B cell (primary cell): ENCODE data around the gene SMIM10L2A. TPM values are rescaled to one million over a fixed set of nuclear protein-coding genes. Genes with fewer than 3 reads are reported as not detected.

ENCODE experiments used
- ATAC-seq: fragments of 200-7000 bp; cut with Tn5 transposase; one replicate; pipeline ENCODE4 v1.10.0; 2021; ENCODE audit warnings: low read depth, mild to moderate bottlenecking, moderate number of reproducible peaks, moderate library complexity
- CTCF ChIA-PET: fragments of 350-600 bp; sonication (Branson Sonifier 250); formaldehyde crosslinking; loops from one replicate; lab custom pipeline; 2021; ENCODE audit warnings: antibody characterized with exemption, inconsistent platforms; lab: Charles Lee
- POLR2A ChIA-PET: fragments of 350-600 bp; sonication (Branson Sonifier 250); formaldehyde crosslinking; loops from one replicate; lab custom pipeline; 2021; ENCODE audit warnings: antibody characterized with exemption; lab: Charles Lee
- DNase-seq: peaks from one replicate; pipeline ENCODE4 v3.0.0; 2013
- H2AFZ ChIP-seq: 2 replicates; pipeline ENCODE4 v1.6.1; 2012; ENCODE audit warnings: mild to moderate bottlenecking, low read depth, low read length; ENCODE audit not compliant: insufficient read depth, poor library complexity, severe bottlenecking
- H3K27ac ChIP-seq, 2 donors: 1 replicate in 1 of 2; 2 replicates in 1 of 2; pipeline ENCODE4 v1.5.1; 2012 to 2013; ENCODE audit warnings: low read length in 2 of 2, mild to moderate bottlenecking in 2 of 2, moderate library complexity in 1 of 2
- H3K27me3 ChIP-seq, 4 experiments: fragments of 200-600 bp in 1 of 4; sonication (generic) in 1 of 4; replicated peaks in 1 of 4; 1 replicate in 2 of 4; 2 replicates in 2 of 4; pipeline versions ENCODE4 v1.6.1 to v1.7.0; 2013 to 2016; ENCODE audit warnings: low read length in 3 of 4, mild to moderate bottlenecking in 2 of 4, mixed read lengths in 1 of 4, moderate library complexity in 1 of 4; ENCODE audit not compliant: insufficient read depth in 4 of 4, control insufficient read depth in 3 of 4; ENCODE audit errors: control extremely low read depth in 1 of 4
- H3K36me3 ChIP-seq, 2 experiments: replicated peaks in 1 of 2; 1 replicate in 1 of 2; 2 replicates in 1 of 2; pipeline versions ENCODE4 v1.6.1 to v1.7.1; 2013; ENCODE audit warnings: low read length in 1 of 2; ENCODE audit not compliant: insufficient read depth in 2 of 2, control insufficient read depth in 1 of 2; ENCODE audit errors: control extremely low read depth in 1 of 2, extremely low read depth in 1 of 2
- H3K4me1 ChIP-seq, 2 donors: fragments of 200-600 bp in 1 of 2; sonication (generic) in 1 of 2; 1 replicate in 1 of 2; 2 replicates in 1 of 2; pipeline versions ENCODE4 v1.5.1 to v1.6.1; 2013 to 2017; ENCODE audit warnings: low read length in 2 of 2; ENCODE audit not compliant: control insufficient read depth in 2 of 2, insufficient read depth in 2 of 2
- H3K4me2 ChIP-seq: replicated peaks from 2 replicates; pipeline ENCODE3; 2012; ENCODE audit warnings: mild to moderate bottlenecking, low read depth, low read length; ENCODE audit not compliant: poor library complexity, severe bottlenecking
- H3K4me3 ChIP-seq, 5 experiments: fragments of 200-600 bp in 1 of 5; sonication (generic) in 1 of 5; 1 replicate in 3 of 5; 2 replicates in 2 of 5; pipeline versions ENCODE4 v1.5.1 to v1.7.0; 2011 to 2016; ENCODE audit warnings: low read length in 4 of 5, mild to moderate bottlenecking in 4 of 5, low read depth in 2 of 5, control low read depth in 1 of 5, moderate library complexity in 1 of 5; ENCODE audit not compliant: insufficient read depth in 1 of 5; ENCODE audit errors: control extremely low read depth in 1 of 5, extremely low read depth in 1 of 5
- H3K79me2 ChIP-seq: fragments of 200-600 bp; sonication (generic); one replicate; pipeline ENCODE4 v1.6.0; 2016; ENCODE audit warnings: low read length; ENCODE audit not compliant: control insufficient read depth, insufficient read depth
- H3K9ac ChIP-seq: fragments of 200-600 bp; sonication (generic); 2 replicates; pipeline ENCODE4 v1.6.1; 2017; ENCODE audit warnings: mild to moderate bottlenecking, low read length, moderate library complexity
- H3K9me3 ChIP-seq, 3 donors: one replicate each; pipeline versions ENCODE4 v1.6.1 to v1.7.1; 2013; ENCODE audit warnings: low read length in 2 of 3; ENCODE audit not compliant: control insufficient read depth in 2 of 3, insufficient read depth in 1 of 3; ENCODE audit errors: control extremely low read depth in 1 of 3
- H4K20me1 ChIP-seq: 2 replicates; pipeline ENCODE4 v1.6.0; 2012; ENCODE audit warnings: mild to moderate bottlenecking, low read length; ENCODE audit not compliant: insufficient read depth, control insufficient read depth, poor library complexity, severe bottlenecking
- H3K27ac Mint-ChIP-seq: one replicate; pipeline ENCODE4 v1.8.0; 2021; ENCODE audit warnings: mixed read lengths
- H3K27me3 Mint-ChIP-seq: one replicate; pipeline ENCODE4 v1.8.0; 2021; ENCODE audit warnings: mixed read lengths
- H3K4me1 Mint-ChIP-seq: one replicate; pipeline ENCODE4 v1.8.0; 2021; ENCODE audit warnings: mixed read lengths
- H3K4me3 Mint-ChIP-seq: one replicate; pipeline ENCODE4 v1.8.0; 2021; ENCODE audit warnings: mixed read lengths
- H3K9me3 Mint-ChIP-seq: one replicate; pipeline ENCODE4 v1.8.0; 2022; ENCODE audit warnings: mixed read lengths; ENCODE audit not compliant: insufficient read depth
- EZH2 ChIP-seq: IDR thresholded peaks from 2 replicates; pipeline ENCODE4 v1.6.1; 2012; ENCODE audit warnings: borderline replicate concordance, low read depth, mild to moderate bottlenecking, moderate library complexity, low read length; ENCODE audit not compliant: insufficient read depth, poor library complexity, severe bottlenecking
- WGBS: methylation state at CpG from one replicate; pipeline ENCODE4 v1.1.5; 2013; ENCODE audit warnings: missing lambda C conversion rate; ENCODE audit not compliant: insufficient coverage; 5-methylcytosine and 5-hydroxymethylcytosine counted together
- intact Hi-C: fragments of 100-400 bp; cut with micrococcal nuclease; formaldehyde crosslinking; loops from one replicate; pipeline ENCODE4 v1.10.0; 2022
- polyA plus RNA-seq: library from polyadenylated mRNA; depleted of rRNA; stranded (reverse); fragments of >200 nt; gene quantifications from 2 replicates; pipeline ENCODE4 v1.2.3, GENCODE V29; 2012
- total RNA-seq, 2 donors: library from RNA; stranded (reverse); fragments of 120-200 nt in 1 of 2; gene quantifications; 1 replicate in 1 of 2; 2 replicates in 1 of 2; pipeline versions ENCODE4 v1.2.3 to v1.2.4, GENCODE V29; 2013 to 2022
- TF ChIP-seq, protein P1 (sequence below): fragments of 200-600 bp; IDR thresholded peaks from one replicate; pipeline ENCODE4 v1.8.0; 2022; ENCODE audit warnings: antibody characterized with exemption, mild to moderate bottlenecking

SMIM10L2A gene
- total and polyA plus RNA-seq, 2 donors (not counting 1 experiment from before 2014, with no cell fraction given) = 0.25 to 0.76 TPM

DNA sequence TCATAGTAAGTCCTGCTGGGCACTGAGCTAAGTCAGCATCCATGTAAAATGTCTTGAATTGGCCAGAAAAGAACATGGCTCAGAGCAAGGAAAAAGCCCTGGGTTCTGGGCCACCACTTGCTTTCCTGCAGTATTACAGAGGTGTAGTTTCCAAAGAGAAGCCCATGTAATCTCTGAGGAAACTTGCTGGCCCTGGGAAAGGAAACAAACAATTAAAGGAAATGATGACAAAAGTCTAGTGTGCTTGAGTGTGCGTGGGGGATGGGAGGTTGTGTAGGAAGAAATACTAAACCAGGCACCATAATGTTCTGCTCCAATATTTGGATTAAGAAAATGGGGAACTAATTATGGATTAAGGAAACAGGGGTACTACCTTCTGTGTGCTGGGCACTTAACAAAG, 39.5 kb upstream of the SMIM10L2A start:
- Histone ChIP-seq H3K4me2 (no peak overlapping the region), H3K9me3 (no peaks in the 10 kb centered on the region), H3K27ac (no peak overlapping the region), H2AFZ (no peak overlapping the region), H3K9ac (no peak overlapping the region), H3K79me2 (no peaks in the 10 kb centered on the region), H3K4me3 (no peak overlapping the region), H3K36me3 (no peaks in the 10 kb centered on the region), H3K4me1 (no peaks in the 10 kb centered on the region), H4K20me1 (no peaks in the 10 kb centered on the region), H3K27me3 (no peaks in the 10 kb centered on the region)
- intact Hi-C loops = no loop called here
- H3K4me1 Mint-ChIP-seq = no peaks in the 10 kb centered on the region
- ChIA-PET POLR2A (no interaction called here), CTCF (no interaction called here)
- no peak overlapping the region for H3K27ac Mint-ChIP-seq
- DNase-seq (no peak), ATAC-seq (no peak)
- H3K9me3 Mint-ChIP-seq = no peaks in the 10 kb centered on the region
- no peak overlapping the region for H3K4me3 Mint-ChIP-seq
- TF ChIP-seq EZH2 = no peak
- TF ChIP-seq, protein P1, sequence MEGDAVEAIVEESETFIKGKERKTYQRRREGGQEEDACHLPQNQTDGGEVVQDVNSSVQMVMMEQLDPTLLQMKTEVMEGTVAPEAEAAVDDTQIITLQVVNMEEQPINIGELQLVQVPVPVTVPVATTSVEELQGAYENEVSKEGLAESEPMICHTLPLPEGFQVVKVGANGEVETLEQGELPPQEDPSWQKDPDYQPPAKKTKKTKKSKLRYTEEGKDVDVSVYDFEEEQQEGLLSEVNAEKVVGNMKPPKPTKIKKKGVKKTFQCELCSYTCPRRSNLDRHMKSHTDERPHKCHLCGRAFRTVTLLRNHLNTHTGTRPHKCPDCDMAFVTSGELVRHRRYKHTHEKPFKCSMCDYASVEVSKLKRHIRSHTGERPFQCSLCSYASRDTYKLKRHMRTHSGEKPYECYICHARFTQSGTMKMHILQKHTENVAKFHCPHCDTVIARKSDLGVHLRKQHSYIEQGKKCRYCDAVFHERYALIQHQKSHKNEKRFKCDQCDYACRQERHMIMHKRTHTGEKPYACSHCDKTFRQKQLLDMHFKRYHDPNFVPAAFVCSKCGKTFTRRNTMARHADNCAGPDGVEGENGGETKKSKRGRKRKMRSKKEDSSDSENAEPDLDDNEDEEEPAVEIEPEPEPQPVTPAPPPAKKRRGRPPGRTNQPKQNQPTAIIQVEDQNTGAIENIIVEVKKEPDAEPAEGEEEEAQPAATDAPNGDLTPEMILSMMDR = no peak
- peaks cover 3% of the 10 kb centered on the region for H3K27me3 Mint-ChIP-seq
- WGBS = no CpG with 5 or more reads among the region's 1 CpG

- no peak overlapping the region for H2AFZ ChIP-seq
- ATAC-seq (no peak), DNase-seq (no peak)
- H3K79me2 ChIP-seq = no peaks in the 10 kb centered on the region
- intact Hi-C loops = no loop called here
- TF ChIP-seq EZH2 = no peak
- TF ChIP-seq, protein P1 = no peak
- H3K9me3 ChIP-seq = no peaks in the 10 kb centered on the region
- Mint-ChIP-seq H3K27ac (no peak overlapping the region), H3K9me3 (no peaks in the 10 kb centered on the region), H3K4me3 (no peak overlapping the region), H3K4me1 (no peaks in the 10 kb centered on the region), H3K27me3 (peaks cover 3% of the 10 kb centered on the region)
- H3K4me3 ChIP-seq = no peak overlapping the region
- whole genome bisulfite sequencing = no CpG with 5 or more reads among the region's 2 CpGs
- H3K4me2 ChIP-seq = no peak overlapping the region
- CTCF ChIA-PET = no interaction called here
- H4K20me1 ChIP-seq = no peaks in the 10 kb centered on the region
- H3K9ac ChIP-seq = no peak overlapping the region
- POLR2A ChIA-PET = no interaction called here
- H3K27ac ChIP-seq = no peak overlapping the region
- H3K27me3 ChIP-seq = no peaks in the 10 kb centered on the region
- no peaks in the 10 kb centered on the region for H3K36me3 ChIP-seq
- no peaks in the 10 kb centered on the region for H3K4me1 ChIP-seq
Observed at GRCh38 chrX:135383249-135383648, 38.5 kb upstream of the SMIM10L2A start.
